KBM-7 (cell line): ENCODE results near the gene ZNF451.
A peak's percentile ranks its signal among the peaks of the same experiment; 100 is the strongest.

Experiments used
- DNase-seq: peaks from one replicate; pipeline ENCODE4 v3.0.0-alpha.2; 2015
- in situ Hi-C: fragments of 300-500 bp; cut with MboI; formaldehyde crosslinking; loops from 2 replicates; pipeline ENCODE4 v1.14.3; 2020; ENCODE audit warnings: low sequenced_read_pairs, low pct_unique_long_range_greater_than_20kb, mixed read lengths

The ZNF451 gene

GRCh38 chr6:57142178-57142525, 52.2 kb downstream of the ZNF451 start:
- in situ Hi-C loops, result no loop called here
- no peak for DNase-seq

- in situ Hi-C loops, result no loop called here
- DNase-seq, result no peak
Measured at GRCh38 chr6:57143690-57144089, 53.7 kb downstream of the ZNF451 start.

- no peak for DNase-seq
- in situ Hi-C loops, result no loop called here
Measured at GRCh38 chr6:57147401-57147800, 57.4 kb downstream of the ZNF451 start.

GRCh38 chr6:57147955-57148858, 58.2 kb downstream of the ZNF451 start:
- no peak for DNase-seq
- in situ Hi-C loops, result no loop called here

GRCh38 chr6:57158658-57159057, 68.7 kb downstream of the ZNF451 start:
- DNase-seq, result no peak
- in situ Hi-C loops, result no loop called here

- DNase-seq, result no peak
- in situ Hi-C loops, result no loop called here
Measured at GRCh38 chr6:57159127-57159526, 69.1 kb downstream of the ZNF451 start.

- in situ Hi-C loops, result no loop called here
- no peak for DNase-seq
Measured at GRCh38 chr6:57162028-57162427, 72.0 kb downstream of the ZNF451 start.

GRCh38 chr6:57162516-57162915, 72.5 kb downstream of the ZNF451 start:
- no peak for DNase-seq
- in situ Hi-C loops, result no loop called here

GRCh38 chr6:57163956-57164355, 74.0 kb downstream of the ZNF451 start:
- in situ Hi-C loops, result no loop called here
- DNase-seq, result peak; percentile 29

- in situ Hi-C loops, result no loop called here
- no peak for DNase-seq
Measured at GRCh38 chr6:57165080-57165479, 75.1 kb downstream of the ZNF451 start.

- DNase-seq, result peak; percentile 92
- in situ Hi-C loops, result no loop called here
Measured at GRCh38 chr6:57172136-57173055, 82.4 kb downstream of the ZNF451 start, which contains the start of gene BAG2. TSS of gene BAG2 (plus strand) at chr6:57172326. CDS start at chr6:57172698, 372 bp downstream.

GRCh38 chr6:57173056-57173885, 83.3 kb downstream of the ZNF451 start:
- peak; percentile 59 for DNase-seq
- in situ Hi-C loops, result no loop called here

- peak; percentile 49 for DNase-seq
- in situ Hi-C loops, result no loop called here
Measured at GRCh38 chr6:57173886-57174510, 84.0 kb downstream of the ZNF451 start.

GRCh38 chr6:57174511-57174907, 84.5 kb downstream of the ZNF451 start:
- in situ Hi-C loops, result no loop called here
- no peak for DNase-seq

GRCh38 chr6:57177545-57178265, 87.7 kb downstream of the ZNF451 start:
- DNase-seq, result no peak
- in situ Hi-C loops, result no loop called here

- DNase-seq, result no peak
- in situ Hi-C loops, result no loop called here
Measured at GRCh38 chr6:57180596-57180995, 90.6 kb downstream of the ZNF451 start.

GRCh38 chr6:57182017-57182432, 92.0 kb downstream of the ZNF451 start:
- DNase-seq, result no peak
- in situ Hi-C loops, result no loop called here

GRCh38 chr6:57183336-57183735, 93.3 kb downstream of the ZNF451 start:
- no peak for DNase-seq
- in situ Hi-C loops, result no loop called here
